OCI-LY1 (cell line): ENCODE measurements around the gene TIMM50.

Source experiments
- H2AFZ ChIP-seq: fragments of 200-600 bp; sonication (generic), shearing (Covaris generic); 2 replicates; pipeline ENCODE4 v1.6.0; 2014; ENCODE audit warnings: antibody characterized with exemption, mild to moderate bottlenecking, low read length
- H3F3A ChIP-seq: fragments of 200-600 bp; sonication (generic), shearing (Covaris generic); 2 replicates; pipeline ENCODE4 v1.6.0; 2014; ENCODE audit warnings: mild to moderate bottlenecking, antibody characterized with exemption, low read length, moderate library complexity; ENCODE audit not compliant: insufficient read depth
- H3K27ac ChIP-seq: fragments of 200-600 bp; sonication (generic); 2 replicates; pipeline ENCODE4 v1.5.1; 2014; ENCODE audit warnings: low read length, mixed run types, mild to moderate bottlenecking, low read depth; ENCODE audit not compliant: poor library complexity, severe bottlenecking
- H3K27me3 ChIP-seq: fragments of 200-600 bp; sonication (generic); 2 replicates; pipeline ENCODE4 v1.6.0; 2014; ENCODE audit warnings: antibody characterized with exemption, mild to moderate bottlenecking, low read length, moderate library complexity; ENCODE audit not compliant: insufficient read depth
- H3K36me3 ChIP-seq: fragments of 200-600 bp; sonication (generic); 2 replicates; pipeline ENCODE4 v1.6.1; 2014; ENCODE audit warnings: mild to moderate bottlenecking, antibody characterized with exemption, low read length, moderate library complexity, mixed read lengths; ENCODE audit not compliant: insufficient read depth
- H3K4me1 ChIP-seq: fragments of 200-600 bp; sonication (generic); 2 replicates; pipeline ENCODE4 v1.5.1; 2014; ENCODE audit warnings: mild to moderate bottlenecking, low read length, moderate library complexity; ENCODE audit not compliant: insufficient read depth, severe bottlenecking
- H3K4me2 ChIP-seq: fragments of 200-600 bp; sonication (generic), shearing (Covaris generic); 2 replicates; pipeline ENCODE4 v1.6.1; 2014; ENCODE audit warnings: low read length
- H3K4me3 ChIP-seq: fragments of 200-600 bp; sonication (generic); 2 replicates; pipeline ENCODE4 v1.5.1; 2014; ENCODE audit warnings: low read length, low read depth, mild to moderate bottlenecking, mixed read lengths; ENCODE audit not compliant: poor library complexity, severe bottlenecking
- H3K79me2 ChIP-seq: fragments of 200-600 bp; shearing (Covaris generic); 2 replicates; pipeline ENCODE4 v1.6.1; 2016; ENCODE audit warnings: mixed run types, low read length, mixed read lengths; ENCODE audit not compliant: insufficient read depth
- H3K9ac ChIP-seq: fragments of 200-600 bp; sonication (generic), shearing (Covaris generic); 2 replicates; pipeline ENCODE4 v1.6.1; 2014; ENCODE audit warnings: mild to moderate bottlenecking, low read length, mixed read lengths
- H3K9me2 ChIP-seq: fragments of 200-600 bp; sonication (generic), shearing (Covaris generic); 2 replicates; pipeline ENCODE4 v1.6.1; 2014; ENCODE audit warnings: low read depth, mild to moderate bottlenecking, low read length, mixed read lengths
- H3K9me3 ChIP-seq: fragments of 200-600 bp; shearing (Covaris generic); 2 replicates; pipeline ENCODE4 v1.6.1; 2014; ENCODE audit warnings: low read length, mixed read lengths
- H4K20me1 ChIP-seq: fragments of 200-600 bp; sonication (generic), shearing (Covaris generic); 2 replicates; pipeline ENCODE4 v1.6.0; 2016; ENCODE audit warnings: mild to moderate bottlenecking, low read length; ENCODE audit not compliant: insufficient read depth
- CTCF ChIP-seq: fragments of 200-600 bp; sonication (generic), shearing (Covaris generic); IDR thresholded peaks from 2 replicates; pipeline ENCODE4 v1.5.1; 2017; ENCODE audit warnings: mild to moderate bottlenecking, antibody characterized with exemption, low read length, moderate library complexity, mixed read lengths
- EZH2 ChIP-seq: fragments of 200-600 bp; sonication (generic), shearing (Covaris generic); IDR thresholded peaks from 2 replicates; pipeline ENCODE4 v1.8.0; 2017; ENCODE audit warnings: borderline replicate concordance, mixed run types, mild to moderate bottlenecking, antibody characterized with exemption, low read length, moderate library complexity, mixed read lengths

TIMM50 gene

GRCh38 chr19:39481229-39481545 is 549 bp downstream of the TIMM50 start:
- Histone ChIP-seq H3K27ac (peak overlapping the region; percentile 40), H3K9me3 (no peaks in the 10 kb centered on the region), H3K4me3 (peak overlapping the region; percentile 98), H3K9me2 (no peaks in the 10 kb centered on the region), H3K79me2 (peaks cover 11% of the 10 kb centered on the region), H3K4me1 (peaks cover 24% of the 10 kb centered on the region), H4K20me1 (no peaks in the 10 kb centered on the region), H3F3A (peaks cover 4% of the 10 kb centered on the region; the same call in 1 of the 2 replicates), H3K4me2 (peak overlapping the region; percentile 100), H3K9ac (peak overlapping the region; percentile 98), H3K36me3 (peaks cover 48% of the 10 kb centered on the region), H3K27me3 (no peaks in the 10 kb centered on the region), H2AFZ (no peak overlapping the region)
- TF ChIP-seq CTCF (no peak), EZH2 (no peak)

GRCh38 chr19:39481676-39482075 is 1.0 kb downstream of the TIMM50 start:
- Histone ChIP-seq H3K27me3 (no peaks in the 10 kb centered on the region), H3K27ac (no peak overlapping the region), H4K20me1 (no peaks in the 10 kb centered on the region), H3K9me2 (no peaks in the 10 kb centered on the region), H3K9me3 (no peaks in the 10 kb centered on the region), H3K4me3 (peak overlapping the region; percentile 98), H3K79me2 (peaks cover 11% of the 10 kb centered on the region), H3K4me1 (peaks cover 24% of the 10 kb centered on the region), H3K4me2 (peak overlapping the region; percentile 100), H3F3A (peaks cover 4% of the 10 kb centered on the region; the same call in 1 of the 2 replicates), H2AFZ (no peak overlapping the region), H3K9ac (peak overlapping the region; percentile 98), H3K36me3 (peaks cover 48% of the 10 kb centered on the region)
- TF ChIP-seq EZH2 (no peak), CTCF (no peak)

GRCh38 chr19:39483141-39483540 is 2.5 kb downstream of the TIMM50 start:
- Histone ChIP-seq H3K9me3 (no peaks in the 10 kb centered on the region), H2AFZ (no peak overlapping the region), H3K4me3 (no peak overlapping the region), H3K4me2 (no peak overlapping the region), H3K9ac (no peak overlapping the region), H3K36me3 (peaks cover 53% of the 10 kb centered on the region), H3K27me3 (no peaks in the 10 kb centered on the region), H3K4me1 (peaks cover 24% of the 10 kb centered on the region), H3K9me2 (no peaks in the 10 kb centered on the region), H3K79me2 (peaks cover 11% of the 10 kb centered on the region), H3K27ac (no peak overlapping the region), H4K20me1 (no peaks in the 10 kb centered on the region), H3F3A (peaks cover 4% of the 10 kb centered on the region; the same call in 1 of the 2 replicates)
- TF ChIP-seq EZH2 (no peak), CTCF (no peak)
